Chondrocyte (in vitro differentiated cells): Measurements from ENCODE around the gene CCDC180. TPM values are rescaled to one million over a fixed set of nuclear protein-coding genes. Genes with fewer than 3 reads are reported as not detected.
"Not testable (repeated sequence)": the region's sequence is repeated elsewhere in the genome, so short reads cannot be mapped to it uniquely, and the experiment has no call there.

ENCODE experiments used
- DNase-seq: peaks from one replicate; pipeline ENCODE4 v3.0.0; 2021; ENCODE audit warnings: mixed read lengths, low spot score
- H3K27ac Mint-ChIP-seq: one replicate; pipeline ENCODE4 v1.8.0; 2021; ENCODE audit warnings: mild to moderate bottlenecking, moderate library complexity, mixed read lengths; ENCODE audit not compliant: unreplicated experiment
- H3K27me3 Mint-ChIP-seq: 2 replicates; pipeline ENCODE4 v1.8.0; 2021; ENCODE audit warnings: low read depth, mixed read lengths
- H3K36me3 Mint-ChIP-seq: 2 replicates; pipeline ENCODE4 v1.8.0; 2021; ENCODE audit warnings: low read depth, mixed read lengths
- H3K4me1 Mint-ChIP-seq: 2 replicates; pipeline ENCODE4 v1.8.0; 2021; ENCODE audit warnings: low read depth, mild to moderate bottlenecking, mixed read lengths
- H3K4me3 Mint-ChIP-seq: one replicate; pipeline ENCODE4 v1.8.0; 2021; ENCODE audit warnings: mild to moderate bottlenecking, moderate library complexity, mixed read lengths; ENCODE audit not compliant: unreplicated experiment
- H3K9me3 Mint-ChIP-seq: 2 replicates; pipeline ENCODE4 v1.8.0; 2021; ENCODE audit warnings: low read depth, mixed read lengths
- CTCF ChIP-seq: fragments of 200-600 bp; sonication (generic); IDR thresholded peaks from 2 replicates; pipeline ENCODE4 v1.5.0; 2021; ENCODE audit warnings: antibody characterized with exemption, mild to moderate bottlenecking, moderate library complexity
- long read RNA-seq: library from polyadenylated mRNA; stranded (forward); transcript quantifications from one replicate; pipeline ENCODE4 v2.0.0, GENCODE V29; 2021
- total RNA-seq: library from RNA; stranded (reverse); gene quantifications from 3 replicates; pipeline ENCODE4 v1.2.1, GENCODE V29; 2021

Gene CCDC180
- 5.1 to 8.5 TPM (median 5.4 TPM) in 3 replicates for total RNA-seq
- long read RNA-seq, partial matches to known transcripts = 0 of 1 reads
- long read RNA-seq, other reads (novel, unspliced or antisense) = 0 of 1 reads

GRCh38 chr9:97307500-97308163 lies at the start of gene CCDC180:
Gene CCDC180, plus strand, starts transcription at chr9:97307659. Its CDS starts 405 bp downstream, at chr9:97308064.
- H3K4me1 Mint-ChIP-seq = peaks cover 10% of the 10 kb centered on the region
- no peak for TF ChIP-seq CTCF
- H3K9me3 Mint-ChIP-seq = peaks cover 13% of the 10 kb centered on the region
- no peak within 1 kb of the TSS for H3K4me3 Mint-ChIP-seq
- no peak for DNase-seq
- H3K27me3 Mint-ChIP-seq = no peaks in the 10 kb centered on the region
- no peak within 1 kb of the TSS for H3K27ac Mint-ChIP-seq
- peaks cover 2% of the 10 kb centered on the region for H3K36me3 Mint-ChIP-seq

GRCh38 chr9:97259834-97260514 lies 47.5 kb upstream of the CCDC180 start:
- not testable (repeated sequence) for H3K9me3 Mint-ChIP-seq, H3K27ac Mint-ChIP-seq, DNase-seq, H3K27me3 Mint-ChIP-seq, H3K4me1 Mint-ChIP-seq, H3K4me3 Mint-ChIP-seq, H3K36me3 Mint-ChIP-seq

GRCh38 chr9:97271292-97271691 lies 36.2 kb upstream of the CCDC180 start:
- Mint-ChIP-seq H3K27me3 (no peaks in the 10 kb centered on the region), H3K4me1 (peaks cover 8% of the 10 kb centered on the region), H3K27ac (no peak overlapping the region), H3K4me3 (no peak overlapping the region), H3K36me3 (peaks cover 4% of the 10 kb centered on the region), H3K9me3 (no peaks in the 10 kb centered on the region)
- DNase-seq = no peak
- TF ChIP-seq CTCF = no peak

GRCh38 chr9:97272072-97272471 lies 35.4 kb upstream of the CCDC180 start:
- Mint-ChIP-seq H3K4me3 (no peak overlapping the region), H3K27me3 (no peaks in the 10 kb centered on the region), H3K27ac (no peak overlapping the region), H3K9me3 (no peaks in the 10 kb centered on the region), H3K4me1 (peaks cover 8% of the 10 kb centered on the region), H3K36me3 (peaks cover 9% of the 10 kb centered on the region)
- DNase-seq = no peak
- no peak for TF ChIP-seq CTCF

- Mint-ChIP-seq H3K36me3 (peaks cover 34% of the 10 kb centered on the region), H3K4me3 (no peak overlapping the region), H3K27ac (no peak overlapping the region), H3K9me3 (no peaks in the 10 kb centered on the region), H3K27me3 (no peaks in the 10 kb centered on the region), H3K4me1 (peaks cover 8% of the 10 kb centered on the region)
- no peak for DNase-seq
- no peak for TF ChIP-seq CTCF
Observed at GRCh38 chr9:97276310-97276852, 31.1 kb upstream of the CCDC180 start.
